Caco-2 (cell line): ENCODE data around the gene HACD4. TPM values are rescaled to one million over a fixed set of nuclear protein-coding genes. Genes with fewer than 3 reads are reported as not detected.

ENCODE experiments used
- Bru-seq: library from RNA; stranded (reverse); fragments of 400-500 nt; gene quantifications from one replicate; lab custom pipeline; 2021; lab: Mats Ljungman, UMichigan
- BruChase-seq, 2 experiments: library from RNA; stranded (reverse); fragments of 400-500 nt; gene quantifications; one replicate each; lab custom pipeline; 2021; lab: Mats Ljungman, UMichigan
- BruUV-seq: library from RNA; stranded (reverse); fragments of 400-500 nt; replicated peaks from 2 replicates; lab custom pipeline; 2021; lab: Mats Ljungman, UMichigan
- CTCF ChIA-PET: fragments of 300-600 bp; sonication (Branson Sonifier 250); formaldehyde crosslinking; loops from one replicate; lab custom pipeline; 2022; ENCODE audit warnings: antibody characterized with exemption; lab: Charles Lee
- POLR2A ChIA-PET: fragments of 300-600 bp; sonication (Branson Sonifier 250); formaldehyde crosslinking; loops from one replicate; lab custom pipeline; 2022; ENCODE audit warnings: antibody characterized with exemption; lab: Charles Lee
- DNase-seq, 2 experiments: peaks; one replicate each; pipeline versions ENCODE4 v3.0.0 to v3.0.0-alpha.2; 2020 to 2022
- H3K27me3 ChIP-seq: replicated peaks from 2 replicates; pipeline ENCODE4 v1.6.0; 2011; ENCODE audit warnings: low read length; ENCODE audit not compliant: control insufficient read depth, insufficient read depth
- H3K36me3 ChIP-seq: 2 replicates; pipeline ENCODE4 v1.5.1; 2011; ENCODE audit warnings: low read length; ENCODE audit not compliant: control insufficient read depth, insufficient read depth
- H3K4me1 ChIP-seq: fragments of 250-450 bp; sonication (Bioruptor Pico); 2 replicates; pipeline ENCODE4 v1.5.1; 2020; ENCODE audit warnings: mild to moderate bottlenecking
- H3K4me3 ChIP-seq: 2 replicates; pipeline ENCODE4 v1.5.1; 2011; ENCODE audit warnings: low read depth, mild to moderate bottlenecking, control low read depth, low read length
- H3K9me3 ChIP-seq: fragments of 250-450 bp; sonication (Bioruptor Pico); 2 replicates; pipeline ENCODE4 v1.5.1; 2020; ENCODE audit warnings: mild to moderate bottlenecking, moderate library complexity
- H3K27ac Mint-ChIP-seq: one replicate; pipeline ENCODE4 v1.8.0; 2022; ENCODE audit warnings: mixed read lengths; ENCODE audit not compliant: unreplicated experiment
- H3K27me3 Mint-ChIP-seq: one replicate; pipeline ENCODE4 v1.8.0; 2022; ENCODE audit warnings: mixed read lengths; ENCODE audit not compliant: insufficient read depth, unreplicated experiment
- H3K36me3 Mint-ChIP-seq: one replicate; pipeline ENCODE4 v1.8.0; 2022; ENCODE audit warnings: mild to moderate bottlenecking, mixed read lengths; ENCODE audit not compliant: insufficient read depth, unreplicated experiment
- H3K4me1 Mint-ChIP-seq: one replicate; pipeline ENCODE4 v1.8.0; 2022; ENCODE audit warnings: low read depth, mixed read lengths; ENCODE audit not compliant: unreplicated experiment
- H3K4me3 Mint-ChIP-seq: one replicate; pipeline ENCODE4 v1.8.0; 2022; ENCODE audit warnings: mild to moderate bottlenecking, moderate library complexity, mixed read lengths; ENCODE audit not compliant: unreplicated experiment
- H3K9me3 Mint-ChIP-seq: one replicate; pipeline ENCODE4 v1.8.0; 2022; ENCODE audit warnings: mixed read lengths; ENCODE audit not compliant: unreplicated experiment
- intact Hi-C: fragments of 100-400 bp; cut with micrococcal nuclease; formaldehyde crosslinking; loops from one replicate; pipeline ENCODE4 v1.10.0; 2022; ENCODE audit not compliant: unreplicated experiment
- long read RNA-seq: library from polyadenylated mRNA; stranded (forward); transcript quantifications from one replicate; pipeline ENCODE4 v2.0.0, GENCODE V29; 2022
- total RNA-seq: library from RNA; stranded (reverse); gene quantifications from 2 replicates; pipeline ENCODE4 v1.2.3, GENCODE V29; 2022
- TF ChIP-seq, protein P1 (sequence below), 2 experiments: fragments of 200-600 bp in 1 of 2; IDR thresholded peaks; 1 replicate in 1 of 2; 2 replicates in 1 of 2; pipeline versions ENCODE4 v1.5.1 to v1.8.0; 2011 to 2022; ENCODE audit warnings: antibody characterized with exemption in 1 of 2, control low read depth in 1 of 2, inconsistent platforms in 1 of 2, low read depth in 1 of 2, low read length in 1 of 2, mild to moderate bottlenecking in 1 of 2, moderate library complexity in 1 of 2; ENCODE audit not compliant: insufficient read depth in 1 of 2, severe bottlenecking in 1 of 2, unreplicated experiment in 1 of 2

HACD4 gene, protein sequence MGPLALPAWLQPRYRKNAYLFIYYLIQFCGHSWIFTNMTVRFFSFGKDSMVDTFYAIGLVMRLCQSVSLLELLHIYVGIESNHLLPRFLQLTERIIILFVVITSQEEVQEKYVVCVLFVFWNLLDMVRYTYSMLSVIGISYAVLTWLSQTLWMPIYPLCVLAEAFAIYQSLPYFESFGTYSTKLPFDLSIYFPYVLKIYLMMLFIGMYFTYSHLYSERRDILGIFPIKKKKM
- total RNA-seq (not detected in 2 replicates), Bru-seq, nascent RNA (not detected), BruChase-seq, experiment 1, labeled RNA remaining after a 2-hour chase (not detected), BruChase-seq, experiment 2, labeled RNA remaining after a 6-hour chase (not detected)
- long read RNA-seq: 0 reads

DNA sequence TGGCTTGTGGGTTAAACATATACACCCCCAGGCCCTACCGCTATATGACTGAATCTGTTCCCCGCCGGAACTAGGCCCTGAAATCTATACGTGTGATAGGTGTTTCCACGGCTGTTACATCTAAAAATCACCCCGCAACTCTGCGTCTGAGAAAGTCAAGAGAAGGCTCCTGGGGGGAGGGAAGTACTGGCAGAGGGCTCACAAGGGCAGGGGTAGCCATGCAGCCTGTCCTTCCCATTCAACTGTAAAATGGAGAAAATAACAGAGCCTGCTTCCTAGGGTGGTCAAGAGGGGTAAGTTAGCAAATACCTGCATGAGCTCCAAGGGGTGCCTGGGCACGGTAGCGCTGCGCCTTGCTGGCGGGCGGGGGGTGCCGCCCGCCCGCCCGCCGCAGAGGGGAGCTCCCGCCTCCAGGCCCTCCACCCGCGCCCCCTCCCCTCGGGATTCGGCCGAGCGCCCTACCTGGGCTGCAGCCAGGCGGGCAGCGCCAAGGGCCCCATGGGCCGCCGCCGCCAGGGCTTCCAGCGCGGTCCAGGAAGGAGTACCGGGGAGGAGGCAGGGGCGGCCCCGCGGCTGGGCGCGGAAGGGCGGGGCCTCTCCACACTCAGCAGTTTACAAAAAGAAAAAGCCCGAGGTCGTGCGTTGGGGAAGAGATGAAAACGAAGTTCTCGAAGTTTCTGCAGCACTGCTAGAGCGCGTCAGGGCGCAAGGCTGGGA, at the start of gene HACD4:
HACD4 (minus strand) TSS at position 550 of the 717 bp plus-strand sequence; CDS start at position 500, 50 bp downstream.
- H3K9me3 Mint-ChIP-seq: no peaks in the 10 kb centered on the region
- no peak within 1 kb of the TSS for H3K4me3 ChIP-seq
- intact Hi-C loops: no loop called here
- no peaks in the 10 kb centered on the region for H3K27me3 ChIP-seq
- POLR2A ChIA-PET: no interaction called here
- H3K4me3 Mint-ChIP-seq: no peak within 1 kb of the TSS
- TF ChIP-seq, protein P1, sequence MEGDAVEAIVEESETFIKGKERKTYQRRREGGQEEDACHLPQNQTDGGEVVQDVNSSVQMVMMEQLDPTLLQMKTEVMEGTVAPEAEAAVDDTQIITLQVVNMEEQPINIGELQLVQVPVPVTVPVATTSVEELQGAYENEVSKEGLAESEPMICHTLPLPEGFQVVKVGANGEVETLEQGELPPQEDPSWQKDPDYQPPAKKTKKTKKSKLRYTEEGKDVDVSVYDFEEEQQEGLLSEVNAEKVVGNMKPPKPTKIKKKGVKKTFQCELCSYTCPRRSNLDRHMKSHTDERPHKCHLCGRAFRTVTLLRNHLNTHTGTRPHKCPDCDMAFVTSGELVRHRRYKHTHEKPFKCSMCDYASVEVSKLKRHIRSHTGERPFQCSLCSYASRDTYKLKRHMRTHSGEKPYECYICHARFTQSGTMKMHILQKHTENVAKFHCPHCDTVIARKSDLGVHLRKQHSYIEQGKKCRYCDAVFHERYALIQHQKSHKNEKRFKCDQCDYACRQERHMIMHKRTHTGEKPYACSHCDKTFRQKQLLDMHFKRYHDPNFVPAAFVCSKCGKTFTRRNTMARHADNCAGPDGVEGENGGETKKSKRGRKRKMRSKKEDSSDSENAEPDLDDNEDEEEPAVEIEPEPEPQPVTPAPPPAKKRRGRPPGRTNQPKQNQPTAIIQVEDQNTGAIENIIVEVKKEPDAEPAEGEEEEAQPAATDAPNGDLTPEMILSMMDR (IDR thresholded peaks at IDR 0.05; ENCODE audit: insufficient read depth in 1 of 2, low read depth in 1 of 2, low read length in 1 of 2, severe bottlenecking in 1 of 2, unreplicated experiment in 1 of 2): no peak
- no peaks in the 10 kb centered on the region for H3K36me3 Mint-ChIP-seq
- no peaks in the 10 kb centered on the region for H3K36me3 ChIP-seq
- no peaks in the 10 kb centered on the region for H3K4me1 Mint-ChIP-seq
- BruUV-seq: no TSS peak
- H3K9me3 ChIP-seq: no peaks in the 10 kb centered on the region
- H3K4me1 ChIP-seq: no peaks in the 10 kb centered on the region
- no peaks in the 10 kb centered on the region for H3K27me3 Mint-ChIP-seq
- no peak for DNase-seq
- H3K27ac Mint-ChIP-seq: no peak within 1 kb of the TSS
- CTCF ChIA-PET: no interaction called here

DNA sequence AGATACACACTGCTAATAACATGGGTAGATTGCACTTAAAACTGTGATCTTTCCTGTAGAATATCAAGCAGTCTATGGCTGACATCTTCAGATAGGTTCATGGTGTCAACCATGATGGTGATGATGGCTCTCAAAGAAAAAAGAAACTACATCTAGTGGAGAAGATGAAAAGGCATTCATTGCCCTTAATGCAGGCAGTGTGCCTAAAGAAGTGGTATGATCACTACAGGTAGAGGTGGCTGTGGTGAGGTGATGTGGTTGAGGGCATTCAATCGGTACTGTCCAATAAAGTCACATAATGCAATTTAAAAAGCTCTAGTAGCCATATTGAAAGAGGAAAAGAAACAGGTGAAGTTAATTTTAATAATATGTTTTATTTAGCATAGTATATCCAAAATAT, 49.4 kb upstream of the HACD4 start:
- BruUV-seq: no TSS peak
- CTCF ChIA-PET: no interaction called here
- DNase-seq: no peak

GRCh38 chr9:21078702-21079101, 47.3 kb upstream of the HACD4 start:
- H3K4me3 Mint-ChIP-seq: no peak overlapping the region
- BruUV-seq: no TSS peak
- Histone ChIP-seq H3K36me3 (no peaks in the 10 kb centered on the region), H3K9me3 (no peaks in the 10 kb centered on the region), H3K4me3 (no peak overlapping the region), H3K4me1 (0 out of 2 replicates have a peak, but pooled peaks cover under 1% of the 10 kb centered on the region), H3K27me3 (no peaks in the 10 kb centered on the region)
- H3K27me3 Mint-ChIP-seq: no peaks in the 10 kb centered on the region
- intact Hi-C loops: loop anchor here (1.0 kb wide), 1 partner anchor 33 kb away; no protein-coding TSS in a partner anchor
- H3K9me3 Mint-ChIP-seq: no peaks in the 10 kb centered on the region
- DNase-seq: no peak
- TF ChIP-seq, protein P1 (IDR thresholded peaks at IDR 0.05; ENCODE audit: insufficient read depth in 1 of 2, low read depth in 1 of 2, low read length in 1 of 2, severe bottlenecking in 1 of 2, unreplicated experiment in 1 of 2): no peak
- ChIA-PET POLR2A (no interaction called here), CTCF (interaction anchor here (1.0 to 2.3 kb wide), 2 partner anchors 17 to 32 kb away, joined by 4 to 23 read pairs; no protein-coding TSS in a partner anchor)
- no peaks in the 10 kb centered on the region for H3K36me3 Mint-ChIP-seq
- H3K27ac Mint-ChIP-seq: no peak overlapping the region
- no peaks in the 10 kb centered on the region for H3K4me1 Mint-ChIP-seq

More for the DNA sequence above, 49.4 kb upstream of the HACD4 start:
- no peaks in the 10 kb centered on the region for H3K4me1 ChIP-seq
- POLR2A ChIA-PET: no interaction called here
- H3K27me3 Mint-ChIP-seq: no peaks in the 10 kb centered on the region
- no peak overlapping the region for H3K27ac Mint-ChIP-seq
- H3K4me3 ChIP-seq: no peak overlapping the region
- H3K36me3 ChIP-seq: no peaks in the 10 kb centered on the region
- no peaks in the 10 kb centered on the region for H3K36me3 Mint-ChIP-seq
- H3K4me3 Mint-ChIP-seq: no peak overlapping the region
- H3K4me1 Mint-ChIP-seq: no peaks in the 10 kb centered on the region
- intact Hi-C loops: no loop called here
- TF ChIP-seq, protein P1 (IDR thresholded peaks at IDR 0.05; ENCODE audit: insufficient read depth in 1 of 2, low read depth in 1 of 2, low read length in 1 of 2, severe bottlenecking in 1 of 2, unreplicated experiment in 1 of 2): no peak
- no peaks in the 10 kb centered on the region for H3K9me3 Mint-ChIP-seq
- no peaks in the 10 kb centered on the region for H3K27me3 ChIP-seq
- no peaks in the 10 kb centered on the region for H3K9me3 ChIP-seq
